Activated CD8-positive, alpha-beta T cell treated with anti-CD3 and anti-CD28 coated beads for 36 hours (primary cell): ENCODE data around the gene EVI2B. TPM values are rescaled to one million over a fixed set of nuclear protein-coding genes. Genes with fewer than 3 reads are reported as not detected.
"Not testable (repeated sequence)": the region's sequence is repeated elsewhere in the genome, so short reads cannot be mapped to it uniquely, and the experiment has no call there.

ENCODE experiments used
- ATAC-seq: fragments of 200-7000 bp; cut with Tn5 transposase; one replicate; pipeline ENCODE4 v1.10.0; 2021; ENCODE audit warnings: mild to moderate bottlenecking, moderate library complexity
- CTCF ChIA-PET: fragments of 350-600 bp; sonication (Branson Sonifier 250); formaldehyde crosslinking; loops from one replicate; lab custom pipeline; 2021; ENCODE audit warnings: antibody characterized with exemption; lab: Charles Lee
- POLR2A ChIA-PET: fragments of 350-600 bp; sonication (Branson Sonifier 250); formaldehyde crosslinking; loops from one replicate; lab custom pipeline; 2021; ENCODE audit warnings: antibody characterized with exemption; lab: Charles Lee
- DNase-seq: peaks from one replicate; pipeline ENCODE4 v3.0.0-alpha.2; 2020
- H3K27ac Mint-ChIP-seq: one replicate; pipeline ENCODE4 v1.8.0; 2021; ENCODE audit warnings: mild to moderate bottlenecking, mixed read lengths
- H3K27me3 Mint-ChIP-seq: one replicate; pipeline ENCODE4 v1.8.0; 2021; ENCODE audit warnings: mixed read lengths
- H3K36me3 Mint-ChIP-seq: one replicate; pipeline ENCODE4 v1.8.0; 2021; ENCODE audit warnings: low read depth, mixed read lengths
- H3K4me1 Mint-ChIP-seq: one replicate; pipeline ENCODE4 v1.8.0; 2021; ENCODE audit warnings: low read depth, mixed read lengths
- H3K4me3 Mint-ChIP-seq: one replicate; pipeline ENCODE4 v1.8.0; 2021; ENCODE audit warnings: mild to moderate bottlenecking, moderate library complexity, mixed read lengths
- H3K9me3 Mint-ChIP-seq: one replicate; pipeline ENCODE4 v1.8.0; 2021; ENCODE audit warnings: mixed read lengths
- intact Hi-C: fragments of 100-400 bp; cut with micrococcal nuclease; formaldehyde crosslinking; loops from one replicate; pipeline ENCODE4 v1.10.0; 2022
- total RNA-seq, 2 experiments: library from RNA; stranded (reverse); gene quantifications; one replicate each; pipeline ENCODE4 v1.2.3, GENCODE V29; 2021
- TF ChIP-seq, protein P1 (sequence below): fragments of 200-600 bp; IDR thresholded peaks from one replicate; pipeline ENCODE4 v1.8.0; 2022; ENCODE audit warnings: antibody characterized with exemption, mild to moderate bottlenecking

Gene EVI2B
- total RNA-seq, 2 experiments from 2014 or later: 15.0 to 16.4 TPM

DNA sequence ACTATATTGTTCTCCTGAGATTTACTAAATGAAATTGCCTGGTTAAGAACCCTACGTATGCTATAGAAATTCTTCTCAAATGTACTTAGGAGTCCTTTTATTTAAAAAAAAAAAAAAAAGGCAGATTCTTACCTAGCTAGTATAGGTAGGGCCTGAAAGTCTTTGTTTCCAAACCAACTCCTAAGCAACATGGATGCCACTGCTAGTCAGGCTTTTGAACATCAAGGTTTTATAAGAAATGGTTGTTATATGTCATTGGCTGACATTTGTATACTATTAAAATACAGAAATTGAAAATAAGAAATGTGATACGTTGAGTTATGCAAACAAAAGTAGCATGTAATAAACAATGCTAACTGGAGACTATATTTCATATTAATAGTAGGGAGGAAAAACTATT lies 6.4 kb upstream of the EVI2B start:
- Mint-ChIP-seq H3K4me3 (peak overlapping the region; percentile 75), H3K36me3 (peaks cover 26% of the 10 kb centered on the region), H3K9me3 (no peaks in the 10 kb centered on the region), H3K4me1 (peaks cover 30% of the 10 kb centered on the region), H3K27me3 (no peaks in the 10 kb centered on the region), H3K27ac (peak overlapping the region; percentile 92)
- POLR2A ChIA-PET: interaction anchor here (0.6 to 5.5 kb wide), 5 partner anchors 11 to 456 kb away, joined by 3 to 114 read pairs (median 3); partner anchors contain the start of gene EVI2B
- DNase-seq (peak; percentile 13), ATAC-seq (no peak)
- intact Hi-C loops: no loop called here
- TF ChIP-seq, protein P1, sequence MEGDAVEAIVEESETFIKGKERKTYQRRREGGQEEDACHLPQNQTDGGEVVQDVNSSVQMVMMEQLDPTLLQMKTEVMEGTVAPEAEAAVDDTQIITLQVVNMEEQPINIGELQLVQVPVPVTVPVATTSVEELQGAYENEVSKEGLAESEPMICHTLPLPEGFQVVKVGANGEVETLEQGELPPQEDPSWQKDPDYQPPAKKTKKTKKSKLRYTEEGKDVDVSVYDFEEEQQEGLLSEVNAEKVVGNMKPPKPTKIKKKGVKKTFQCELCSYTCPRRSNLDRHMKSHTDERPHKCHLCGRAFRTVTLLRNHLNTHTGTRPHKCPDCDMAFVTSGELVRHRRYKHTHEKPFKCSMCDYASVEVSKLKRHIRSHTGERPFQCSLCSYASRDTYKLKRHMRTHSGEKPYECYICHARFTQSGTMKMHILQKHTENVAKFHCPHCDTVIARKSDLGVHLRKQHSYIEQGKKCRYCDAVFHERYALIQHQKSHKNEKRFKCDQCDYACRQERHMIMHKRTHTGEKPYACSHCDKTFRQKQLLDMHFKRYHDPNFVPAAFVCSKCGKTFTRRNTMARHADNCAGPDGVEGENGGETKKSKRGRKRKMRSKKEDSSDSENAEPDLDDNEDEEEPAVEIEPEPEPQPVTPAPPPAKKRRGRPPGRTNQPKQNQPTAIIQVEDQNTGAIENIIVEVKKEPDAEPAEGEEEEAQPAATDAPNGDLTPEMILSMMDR: no peak
- CTCF ChIA-PET: interaction anchor here (2.2 kb wide), 1 partner anchor 9 kb away, joined by 9 read pairs; no protein-coding TSS in a partner anchor

DNA sequence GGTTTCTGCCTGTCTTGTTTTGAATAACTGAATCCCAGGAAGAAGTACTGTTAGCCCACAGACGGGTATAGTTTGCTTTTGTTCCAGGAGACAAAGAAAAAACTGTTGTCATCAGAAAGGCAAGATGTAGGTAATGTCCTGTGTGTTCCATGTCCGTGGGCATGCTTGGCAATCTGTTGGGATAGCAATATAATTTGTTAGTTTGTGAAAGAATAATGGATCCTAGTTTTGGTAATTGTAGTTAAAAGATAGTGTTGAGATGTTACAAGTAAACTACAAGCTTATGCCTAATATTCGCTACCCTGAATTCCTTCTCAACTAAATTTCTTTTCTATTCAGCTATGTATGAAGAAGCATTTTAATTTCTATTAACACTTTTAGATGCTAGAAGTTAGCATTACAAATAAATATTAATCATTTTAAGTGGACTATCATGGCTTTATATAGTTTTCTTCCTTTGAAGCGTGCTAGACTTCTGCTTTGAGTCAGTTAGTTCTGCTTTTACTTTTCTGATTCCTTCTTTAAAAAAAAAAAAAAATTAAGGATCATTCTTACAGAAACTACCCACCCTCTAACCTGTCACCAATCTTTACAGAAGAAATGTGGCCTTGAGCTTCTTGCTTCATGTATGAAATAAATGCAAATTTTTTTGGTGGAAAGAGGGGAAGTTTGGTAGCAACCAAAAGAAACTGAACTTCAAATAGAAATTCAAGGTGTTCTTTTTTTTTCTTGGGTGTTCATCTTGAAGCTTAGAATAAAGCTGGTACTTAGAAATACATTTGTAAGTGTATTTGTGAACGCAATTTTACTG lies 5.2 kb upstream of the EVI2B start:
- Mint-ChIP-seq H3K27ac (peak overlapping the region; percentile 92), H3K4me3 (peak overlapping the region; percentile 75), H3K4me1 (peaks cover 38% of the 10 kb centered on the region), H3K36me3 (peaks cover 32% of the 10 kb centered on the region), H3K27me3 (no peaks in the 10 kb centered on the region), H3K9me3 (peaks cover 2% of the 10 kb centered on the region)
- ATAC-seq (peak; percentile 10), DNase-seq (no peak)
- TF ChIP-seq, protein P1: no peak
- POLR2A ChIA-PET: interaction anchor here (1.0 to 5.5 kb wide), 3 partner anchors 10 to 540 kb away, joined by 3 to 114 read pairs (median 3); partner anchors contain the start of genes COPRS and EVI2B
- CTCF ChIA-PET: interaction anchor here (0.6 to 2.2 kb wide), 4 partner anchors 8 to 102 kb away, joined by 3 to 9 read pairs (median 4); no protein-coding TSS in a partner anchor
- intact Hi-C loops: loop anchor here (5.0 kb wide), 1 partner anchor 173 kb away; no protein-coding TSS in a partner anchor

GRCh38 chr17:31318298-31318801 lies 4.5 kb upstream of the EVI2B start:
- peak; percentile 68 for DNase-seq
- CTCF ChIA-PET: interaction anchor here (0.6 to 2.2 kb wide), 4 partner anchors 7 to 102 kb away, joined by 3 to 9 read pairs (median 4); no protein-coding TSS in a partner anchor

GRCh38 chr17:31314782-31315100 lies 887 bp upstream of the EVI2B start:
- Mint-ChIP-seq H3K4me3 (peak overlapping the region; percentile 90), H3K9me3 (peaks cover 2% of the 10 kb centered on the region), H3K4me1 (peaks cover 29% of the 10 kb centered on the region), H3K36me3 (peaks cover 39% of the 10 kb centered on the region), H3K27me3 (no peaks in the 10 kb centered on the region), H3K27ac (peak overlapping the region; percentile 96)
- ChIA-PET POLR2A (no interaction called here), CTCF (no interaction called here)
- TF ChIP-seq, protein P1: no peak
- intact Hi-C loops: loop anchor here (5.0 kb wide), 1 partner anchor 178 kb away; no protein-coding TSS in a partner anchor
- ATAC-seq (no peak), DNase-seq (no peak)

More at GRCh38 chr17:31318298-31318801, 4.5 kb upstream of the EVI2B start:
- TF ChIP-seq, protein P1: no peak
- H3K9me3 Mint-ChIP-seq: peaks cover 2% of the 10 kb centered on the region
- H3K4me1 Mint-ChIP-seq: peaks cover 34% of the 10 kb centered on the region
- H3K36me3 Mint-ChIP-seq: peaks cover 31% of the 10 kb centered on the region
- peak overlapping the region; percentile 92 for H3K27ac Mint-ChIP-seq
- POLR2A ChIA-PET: interaction anchor here (0.8 to 5.5 kb wide), 4 partner anchors 9 to 541 kb away, joined by 3 to 114 read pairs (median 3); partner anchors contain the start of genes COPRS and EVI2B
- intact Hi-C loops: loop anchor here (5.0 kb wide), 1 partner anchor 174 kb away; no protein-coding TSS in a partner anchor
- ATAC-seq: peak; percentile 19
- H3K27me3 Mint-ChIP-seq: no peaks in the 10 kb centered on the region
- H3K4me3 Mint-ChIP-seq: peak overlapping the region; percentile 75

GRCh38 chr17:31312223-31312622 lies 1.6 kb downstream of the EVI2B start:
- H3K27ac Mint-ChIP-seq: peak overlapping the region; percentile 98

More at GRCh38 chr17:31312223-31312622, 1.6 kb downstream of the EVI2B start:
- peak overlapping the region; percentile 90 for H3K4me3 Mint-ChIP-seq
- H3K27me3 Mint-ChIP-seq, intact Hi-C loops, CTCF ChIA-PET, ATAC-seq, H3K9me3 Mint-ChIP-seq: not testable (repeated sequence)
- peaks cover 30% of the 10 kb centered on the region for H3K36me3 Mint-ChIP-seq
- peaks cover 51% of the 10 kb centered on the region for H3K4me1 Mint-ChIP-seq
- POLR2A ChIA-PET: interaction anchor here (0.6 to 10.7 kb wide), 3 partner anchors 8 to 62 kb away, joined by 3 to 114 read pairs (median 3); partner anchors contain the start of gene EVI2A
- DNase-seq: peak; percentile 63
